Skin epidermis (tissue), 12 donors: ENCODE results near the gene CFAP43.
"Not testable (repeated sequence)": the region's sequence is repeated elsewhere in the genome, so short reads cannot be mapped to it uniquely, and the experiment has no call there.

ENCODE experiments used
- H3K27ac ChIP-seq, 21 experiments: fragments of 200-600 bp; sonication (generic) in 11 of 21; one replicate each; pipeline ENCODE4 v1.5.0; 2020; ENCODE audit warnings: mild to moderate bottlenecking in 3 of 21, inconsistent platforms in 2 of 21, moderate library complexity in 2 of 21
- H3K4me3 ChIP-seq, 7 experiments: fragments of 200-600 bp; sonication (generic) in 2 of 7; one replicate each; pipeline ENCODE4 v1.5.0; 2020; ENCODE audit warnings: inconsistent platforms in 2 of 7, mild to moderate bottlenecking in 2 of 7, moderate library complexity in 1 of 7

The CFAP43 gene

DNA sequence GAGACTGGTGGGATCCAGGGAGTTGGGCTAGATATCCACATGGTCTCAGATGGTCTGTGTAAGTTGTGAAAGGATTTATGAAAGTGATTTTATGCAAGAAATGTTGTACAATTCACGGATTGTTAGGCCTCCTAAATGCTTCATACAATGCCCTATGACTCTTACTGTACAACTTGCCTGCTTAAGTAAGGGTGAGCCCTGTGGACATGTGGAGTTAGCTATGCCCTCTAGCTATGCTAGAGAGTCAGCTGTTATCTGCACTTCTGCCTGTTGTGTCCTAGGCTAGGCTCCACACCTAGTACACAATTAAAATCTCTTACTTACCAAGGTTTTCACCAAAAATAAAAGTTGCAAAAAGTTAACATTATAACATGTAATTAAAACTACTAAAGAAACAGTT is 1.7 kb upstream of the CFAP43 start:
- Histone ChIP-seq H3K4me3 (no peak overlapping the region), H3K27ac (no peak overlapping the region)

DNA sequence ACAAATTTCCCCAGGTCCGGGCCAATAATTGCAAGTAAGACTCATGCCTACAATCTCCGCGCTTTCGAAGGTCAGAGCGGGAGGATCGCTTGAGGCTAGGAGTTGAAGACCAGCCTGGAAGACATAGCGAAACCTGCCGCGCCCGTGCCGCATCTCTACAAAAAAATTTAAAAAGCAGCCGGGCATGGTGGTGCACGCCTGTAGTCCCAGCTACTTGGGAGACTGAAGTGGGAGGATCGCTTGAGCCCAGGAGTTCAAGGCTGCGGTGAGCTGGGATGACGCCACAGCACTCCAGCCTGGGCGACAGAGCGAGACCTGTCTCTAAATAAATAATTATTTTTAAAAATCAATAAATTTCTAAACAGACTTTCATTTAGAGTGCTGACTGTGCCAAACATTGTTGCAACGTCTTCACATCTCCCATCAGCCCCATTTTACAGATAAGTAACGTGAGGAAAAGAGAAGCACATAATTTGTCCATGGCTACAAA is 494 bp upstream of the CFAP43 start:
- H3K4me3 ChIP-seq, result peak overlapping the region; percentile 53 to 96 (median 82)
- H3K27ac ChIP-seq, result peak overlapping the region in 4 of 21 experiments; percentile 16 to 81 (median 68)

DNA sequence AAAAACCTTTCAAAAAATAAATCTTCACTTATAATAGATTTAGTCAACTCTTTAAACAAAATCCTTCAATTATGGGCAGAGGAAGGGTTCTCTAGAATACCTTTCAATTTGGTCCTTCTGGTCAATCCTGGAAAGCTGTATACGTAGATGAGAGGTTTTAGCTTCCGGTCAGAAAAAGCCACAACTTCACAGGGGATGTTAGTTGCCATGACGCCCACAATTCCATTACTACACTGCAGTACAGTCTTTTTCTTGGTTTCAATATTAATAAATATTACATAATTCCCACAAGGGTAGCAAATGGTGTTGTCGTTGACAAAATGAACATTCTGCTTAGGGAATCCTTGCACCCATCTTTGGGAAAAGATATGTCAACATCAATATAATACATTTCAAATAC is 1.7 kb downstream of the CFAP43 start:
- no peak overlapping the region for H3K27ac ChIP-seq

DNA sequence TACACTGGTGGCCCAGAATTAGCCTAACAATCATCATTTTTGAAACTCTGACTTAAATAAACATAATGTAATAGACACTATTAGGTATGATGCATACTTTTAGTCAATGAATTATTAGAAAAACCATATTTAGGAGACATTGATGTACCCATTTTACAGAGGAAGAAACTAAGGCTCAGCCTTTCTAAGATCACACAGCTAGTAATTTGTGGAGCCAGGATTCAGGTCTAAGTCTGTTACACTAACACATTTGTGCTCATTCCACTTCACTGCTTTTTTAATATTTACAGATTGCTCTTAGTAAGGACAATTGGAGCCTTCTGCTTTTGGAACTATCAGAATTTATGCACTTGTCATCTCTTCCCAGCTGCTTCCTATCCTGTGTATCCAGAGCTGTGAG is 8.9 kb downstream of the CFAP43 start:
- no peak overlapping the region for H3K4me3 ChIP-seq
- no peak overlapping the region for H3K27ac ChIP-seq

More for the DNA sequence above, 1.7 kb downstream of the CFAP43 start:
- H3K4me3 ChIP-seq, result no peak overlapping the region

DNA sequence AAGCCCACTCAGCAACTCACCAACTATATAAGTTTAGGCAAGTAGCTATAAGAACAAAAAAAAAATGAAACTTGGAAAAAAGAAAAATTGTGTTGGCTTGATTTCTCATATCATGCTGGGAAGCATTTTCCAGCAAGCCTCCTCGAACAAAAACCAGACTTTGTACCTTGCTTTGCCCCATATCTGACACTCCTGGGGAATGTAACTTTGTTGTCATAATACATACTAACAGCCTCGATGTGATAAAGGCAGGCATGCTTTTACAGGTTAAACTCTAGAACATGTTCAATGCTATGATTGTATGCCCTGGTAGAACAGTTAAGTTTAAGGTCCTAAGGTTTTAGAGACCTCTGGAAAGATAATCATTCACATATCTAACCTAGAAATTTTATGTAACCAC is 11.6 kb downstream of the CFAP43 start:
- H3K4me3 ChIP-seq, result no peak overlapping the region
- no peak overlapping the region for H3K27ac ChIP-seq

DNA sequence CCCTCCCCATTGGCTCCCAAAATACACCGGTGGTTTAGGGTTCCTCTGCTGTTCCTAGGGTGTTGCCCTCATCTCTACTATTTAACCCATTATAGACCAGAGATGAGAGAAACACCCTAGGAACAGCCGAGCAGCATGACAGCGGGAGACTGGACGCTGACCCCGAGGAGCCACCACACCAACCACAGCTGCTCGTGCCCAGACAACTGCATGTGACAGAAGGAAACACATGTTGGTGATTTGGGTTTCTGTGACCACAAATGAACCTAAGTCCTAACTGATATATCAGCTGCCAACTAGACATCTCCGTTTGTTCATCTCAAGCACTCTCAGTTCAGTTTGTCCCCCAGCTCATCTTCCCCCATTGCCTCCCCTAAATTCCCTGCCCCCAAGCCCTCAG is 13.4 kb downstream of the CFAP43 start:
- Histone ChIP-seq H3K27ac (no peak overlapping the region), H3K4me3 (no peak overlapping the region)

DNA sequence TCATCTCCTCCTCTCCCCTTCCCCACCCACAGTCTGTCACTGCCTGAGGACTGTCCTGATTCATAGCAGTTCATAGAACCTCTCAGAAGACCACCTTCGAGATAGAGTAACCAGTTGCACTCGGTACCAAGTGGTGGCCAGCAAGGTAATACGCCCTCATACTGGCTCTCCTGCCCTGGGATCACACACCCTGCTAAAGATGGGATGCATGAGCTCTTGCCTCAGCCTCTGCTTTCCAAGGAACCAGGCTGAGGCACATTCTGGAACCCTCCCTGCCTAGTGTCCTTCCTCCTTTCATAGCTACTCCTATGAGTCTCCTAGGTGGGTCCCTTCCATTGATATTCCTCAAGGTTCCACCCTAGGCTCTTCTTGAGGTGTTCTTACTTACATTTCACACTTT is 15.5 kb downstream of the CFAP43 start:
- Histone ChIP-seq H3K27ac (no peak overlapping the region), H3K4me3 (no peak overlapping the region)

DNA sequence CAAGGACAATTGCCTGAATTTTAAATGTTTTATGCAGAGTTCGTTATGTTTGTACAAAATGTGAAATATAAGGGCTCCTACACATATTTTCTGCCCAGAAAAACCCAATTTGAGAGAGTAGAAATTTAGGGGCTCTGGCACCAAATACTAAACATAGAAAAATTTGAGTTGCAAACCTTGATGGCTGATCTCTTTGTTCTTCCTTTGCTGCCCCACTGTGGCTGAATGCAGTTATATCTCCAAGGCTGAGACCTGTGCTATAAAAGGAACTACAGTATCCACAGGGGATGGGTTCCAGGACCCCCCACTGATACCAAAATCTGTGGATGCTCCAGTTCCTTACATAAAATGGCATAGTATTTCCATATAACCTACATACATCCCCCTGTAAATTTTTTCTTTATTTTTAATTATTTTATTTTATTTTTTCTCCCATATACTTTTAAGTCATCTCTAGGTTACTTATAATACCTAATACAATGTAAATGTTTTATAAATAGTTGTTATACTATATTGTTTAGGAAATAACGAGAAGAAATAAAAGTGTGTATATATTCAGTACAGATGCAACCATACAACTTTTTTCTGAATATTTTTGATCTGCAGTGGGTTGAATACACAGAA is 22.5 kb downstream of the CFAP43 start:
- Histone ChIP-seq H3K27ac (no peak overlapping the region), H3K4me3 (no peak overlapping the region)

DNA sequence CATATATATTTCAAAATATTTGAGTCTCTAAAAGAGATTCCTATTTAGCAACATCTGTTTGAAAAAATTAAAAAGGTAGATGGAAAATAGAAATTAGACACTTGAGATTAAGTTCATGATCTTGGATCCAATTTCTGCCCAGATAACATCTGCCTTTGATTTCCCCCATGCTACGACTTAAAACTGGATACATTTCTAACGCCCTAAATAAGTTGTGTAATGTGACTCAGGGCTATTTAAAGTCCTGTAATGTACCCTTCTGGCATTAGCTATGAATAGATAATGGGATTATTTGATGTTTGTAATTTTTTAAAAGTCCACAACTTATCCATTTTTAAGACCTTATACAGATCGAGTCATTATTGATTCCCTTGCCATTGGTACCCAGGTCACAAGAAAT is 23.4 kb downstream of the CFAP43 start:
- no peak overlapping the region for H3K27ac ChIP-seq
- H3K4me3 ChIP-seq, result no peak overlapping the region

DNA sequence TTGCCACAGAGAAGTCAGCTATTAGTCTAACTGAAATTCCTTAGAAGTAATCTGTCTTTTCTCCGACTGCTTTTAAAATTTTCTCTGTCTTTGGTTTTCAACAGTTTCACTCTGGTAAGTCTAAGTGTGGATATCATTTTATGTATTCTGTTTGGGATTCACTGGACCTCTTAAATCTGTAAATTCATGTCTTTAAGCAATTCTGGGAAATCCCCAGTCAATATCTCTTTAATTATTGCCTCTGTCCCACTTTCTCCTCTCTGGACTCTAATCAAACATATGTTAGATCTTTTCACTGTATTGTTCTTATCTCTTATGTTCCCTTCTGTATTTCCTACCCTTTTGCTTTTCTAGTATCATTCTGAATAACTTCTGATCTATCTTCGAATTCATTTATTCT is 29.9 kb downstream of the CFAP43 start:
- H3K27ac ChIP-seq, result no peak overlapping the region
- H3K4me3 ChIP-seq, result no peak overlapping the region

DNA sequence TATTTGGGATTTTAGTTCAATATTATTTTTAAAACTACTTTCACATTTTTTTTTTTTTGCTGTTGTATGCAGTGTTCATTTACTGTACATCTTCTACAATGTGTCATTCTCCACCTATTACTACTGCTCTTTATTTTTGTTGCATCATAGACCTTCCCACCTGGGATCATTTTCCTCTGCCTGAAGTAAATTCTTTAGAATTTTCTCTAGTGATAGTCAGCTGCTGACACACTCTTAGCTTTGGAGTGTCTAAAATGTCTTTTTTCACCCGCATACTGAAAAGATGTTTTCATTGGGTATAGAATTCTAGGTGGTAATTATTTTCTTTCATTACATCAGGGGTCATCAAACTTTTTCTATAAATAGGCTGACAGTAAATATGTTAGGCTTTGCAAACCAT is 30.5 kb downstream of the CFAP43 start:
- Histone ChIP-seq H3K4me3 (no peak overlapping the region), H3K27ac (no peak overlapping the region)

DNA sequence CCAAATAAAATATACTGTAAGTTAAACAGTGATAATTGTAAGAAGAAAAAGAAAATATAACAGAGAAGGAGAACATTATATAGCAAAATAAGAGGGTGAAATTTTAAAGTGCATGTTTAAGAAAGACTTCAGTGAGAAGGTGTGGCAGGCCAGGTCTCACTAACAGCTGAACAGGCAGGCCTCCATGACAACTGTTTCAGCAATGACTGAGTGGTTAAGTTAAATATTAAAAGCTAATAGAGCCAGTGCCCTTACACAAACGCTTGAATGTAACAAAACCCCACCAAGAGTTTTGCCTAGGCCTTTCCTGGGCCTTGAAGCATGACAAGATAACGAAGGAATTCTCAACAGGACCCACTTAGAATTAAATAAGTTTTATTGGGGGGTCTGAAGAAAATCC is 32.6 kb downstream of the CFAP43 start:
- H3K27ac ChIP-seq, result no peak overlapping the region
- no peak overlapping the region for H3K4me3 ChIP-seq

DNA sequence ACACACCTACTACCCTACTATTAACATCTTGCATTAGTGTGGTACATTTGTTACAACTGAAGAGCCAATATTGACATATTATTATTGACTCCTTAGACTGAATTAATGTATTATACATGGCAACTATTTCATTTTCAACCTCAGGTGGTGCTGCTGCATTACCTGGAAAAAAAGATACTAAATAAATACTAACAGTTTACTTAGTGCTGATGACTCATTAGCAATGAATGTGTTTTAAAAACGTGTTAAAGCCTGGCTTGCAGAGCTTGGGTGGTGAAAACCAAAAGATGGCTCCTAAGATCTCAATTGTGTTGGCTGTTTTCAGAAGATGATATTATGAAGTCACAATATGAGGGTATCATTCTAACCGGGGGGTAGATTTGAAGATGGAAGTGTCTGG is 34.8 kb downstream of the CFAP43 start:
- no peak overlapping the region for H3K27ac ChIP-seq
- no peak overlapping the region for H3K4me3 ChIP-seq

DNA sequence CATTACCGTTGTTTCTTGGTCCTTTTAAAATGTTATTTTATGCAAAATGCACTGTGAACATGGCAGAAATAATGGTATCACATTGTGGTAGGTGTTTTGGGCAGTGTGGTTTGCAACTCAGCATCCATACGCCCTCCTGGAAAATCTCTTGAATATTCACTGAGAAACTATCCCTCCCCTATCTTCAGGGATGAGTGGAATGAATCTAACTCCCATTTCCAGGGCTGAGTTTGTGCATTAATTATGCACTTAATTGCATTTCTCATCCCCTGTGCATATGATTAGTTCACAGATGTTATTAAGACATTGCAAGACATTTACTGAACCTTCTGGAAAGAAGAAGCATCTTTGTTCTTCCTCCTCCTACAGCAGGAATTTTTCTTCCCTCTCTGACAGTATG is 36.5 kb downstream of the CFAP43 start:
- Histone ChIP-seq H3K27ac (no peak overlapping the region), H3K4me3 (no peak overlapping the region)

DNA sequence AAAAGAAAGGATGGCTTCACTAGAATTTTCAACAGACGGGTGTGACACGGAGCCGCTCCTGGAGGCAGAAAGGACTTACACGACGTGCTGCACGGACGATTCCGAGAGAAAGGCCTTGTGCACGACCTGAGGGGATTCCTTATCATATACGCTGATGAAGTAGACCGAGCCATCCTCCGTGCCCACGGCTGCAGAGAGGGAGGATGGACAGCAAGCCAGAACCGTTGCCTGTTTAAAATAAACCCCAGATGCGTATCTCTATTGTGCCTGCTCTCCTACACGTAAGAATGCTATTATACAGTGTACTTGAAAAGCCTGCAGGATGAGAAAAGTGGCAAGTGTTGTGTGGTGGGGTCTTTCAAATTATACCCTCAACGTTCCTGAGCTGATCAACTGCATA is 38.4 kb downstream of the CFAP43 start:
- Histone ChIP-seq H3K27ac (no peak overlapping the region), H3K4me3 (no peak overlapping the region)

DNA sequence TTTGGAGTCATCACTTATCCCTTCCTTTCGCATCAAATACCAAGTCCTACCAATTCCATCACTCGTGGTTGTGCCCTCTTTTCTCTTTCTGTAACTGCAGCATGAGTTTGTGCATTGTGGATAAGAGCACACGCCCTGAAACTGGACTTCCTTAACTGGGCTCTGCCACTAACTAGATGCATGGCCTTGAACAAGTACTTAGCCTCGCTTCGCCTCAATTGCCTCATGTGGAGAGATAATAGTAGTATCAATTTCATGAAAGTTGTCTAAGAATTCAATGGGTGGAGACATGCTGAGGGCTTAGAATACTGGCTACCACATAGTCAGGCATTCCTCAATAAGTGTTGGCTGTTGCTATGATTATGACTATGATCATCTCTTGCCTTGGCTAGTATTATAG is 41.5 kb downstream of the CFAP43 start:
- no peak overlapping the region for H3K4me3 ChIP-seq
- no peak overlapping the region for H3K27ac ChIP-seq

DNA sequence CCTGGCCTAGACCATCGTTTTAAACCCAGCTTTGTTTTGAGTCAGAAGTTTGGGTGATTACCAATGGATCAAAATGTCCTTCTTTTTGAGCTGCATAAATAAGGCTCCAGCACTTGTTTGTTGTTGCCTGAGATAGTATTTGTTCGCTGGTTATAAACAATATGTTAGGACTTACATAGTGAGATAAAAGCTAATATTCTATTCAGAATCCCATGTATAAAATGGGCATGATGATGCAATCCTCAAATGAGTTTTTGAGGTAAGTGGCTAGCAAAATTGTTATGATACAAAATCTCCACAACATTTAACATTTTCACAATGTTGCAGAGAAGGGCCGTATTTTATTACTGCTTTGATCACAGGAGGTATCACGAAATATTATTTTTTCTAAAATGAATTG is 48.5 kb downstream of the CFAP43 start:
- no peak overlapping the region for H3K4me3 ChIP-seq

DNA sequence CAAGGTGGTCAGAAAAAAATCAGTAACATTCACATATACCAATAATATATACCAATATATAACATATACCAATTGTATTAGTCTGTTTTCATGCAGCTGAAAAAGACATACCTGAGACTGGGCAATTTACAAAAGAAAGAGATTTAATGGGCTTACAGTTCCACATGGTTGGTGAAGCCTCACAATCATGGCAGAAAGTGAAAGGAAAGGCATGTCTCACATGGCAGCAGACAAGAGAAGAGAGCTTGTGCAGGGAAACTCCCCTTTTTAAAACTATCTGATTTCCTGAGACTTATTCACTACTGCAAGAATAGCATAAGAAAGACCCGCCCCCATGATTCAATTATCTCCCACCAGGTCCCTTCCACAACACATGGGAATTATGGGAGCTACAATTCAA is 58.0 kb downstream of the CFAP43 start:
- not testable (repeated sequence) for H3K4me3 ChIP-seq, H3K27ac ChIP-seq

More for the DNA sequence above, 48.5 kb downstream of the CFAP43 start:
- H3K27ac ChIP-seq, result no peak overlapping the region

DNA sequence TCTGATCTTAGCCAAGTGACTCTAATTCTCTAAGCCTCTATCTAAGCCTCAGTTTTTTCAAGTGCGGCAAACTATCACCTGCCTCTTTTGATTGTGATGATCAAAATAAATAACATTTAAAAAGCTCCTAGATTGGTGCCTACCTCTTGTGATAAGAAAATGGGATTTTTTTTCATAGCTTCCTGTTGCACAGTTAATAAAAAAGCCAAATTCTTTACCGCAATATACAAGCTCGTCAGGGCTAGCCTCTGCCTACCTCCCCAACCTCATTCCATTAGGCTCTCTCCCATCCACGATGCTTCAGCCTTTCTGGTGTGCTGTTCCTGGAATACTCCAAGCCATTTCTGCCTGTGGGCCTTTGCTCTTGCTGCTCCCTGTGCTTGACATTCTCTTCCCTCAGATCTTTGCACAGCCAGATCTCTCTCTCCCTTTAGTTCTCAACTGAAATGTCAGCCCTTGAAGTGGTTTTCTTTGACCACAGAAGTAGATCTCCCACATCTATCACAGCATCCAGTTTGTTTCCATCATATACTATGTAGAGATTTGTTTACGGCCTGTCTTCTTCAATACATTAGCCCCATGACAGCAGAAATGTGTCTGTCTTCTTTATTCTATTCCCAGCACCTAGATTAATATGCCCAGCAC is 61.4 kb downstream of the CFAP43 start:
- H3K27ac ChIP-seq, result no peak overlapping the region
- no peak overlapping the region for H3K4me3 ChIP-seq

DNA sequence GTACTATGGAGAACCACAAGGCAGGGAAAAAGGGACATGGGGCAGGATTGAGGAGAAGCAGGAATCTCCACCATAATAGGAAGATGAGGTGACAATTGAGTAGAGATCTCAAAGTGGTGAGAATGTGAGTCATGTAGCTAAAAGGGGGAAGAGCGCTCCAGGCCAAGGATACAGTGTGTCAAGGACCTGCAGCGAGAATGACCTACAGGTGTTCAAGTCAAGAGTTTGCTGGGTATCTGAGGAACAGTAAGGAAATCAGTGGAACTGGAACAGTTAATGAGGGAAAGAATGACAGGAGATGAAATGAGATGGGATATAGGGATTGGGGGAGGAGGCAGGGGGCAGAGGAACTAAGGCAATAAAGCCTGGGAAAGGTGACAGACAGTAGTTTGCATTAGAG is 76.6 kb downstream of the CFAP43 start:
- Histone ChIP-seq H3K27ac (no peak overlapping the region), H3K4me3 (no peak overlapping the region)

DNA sequence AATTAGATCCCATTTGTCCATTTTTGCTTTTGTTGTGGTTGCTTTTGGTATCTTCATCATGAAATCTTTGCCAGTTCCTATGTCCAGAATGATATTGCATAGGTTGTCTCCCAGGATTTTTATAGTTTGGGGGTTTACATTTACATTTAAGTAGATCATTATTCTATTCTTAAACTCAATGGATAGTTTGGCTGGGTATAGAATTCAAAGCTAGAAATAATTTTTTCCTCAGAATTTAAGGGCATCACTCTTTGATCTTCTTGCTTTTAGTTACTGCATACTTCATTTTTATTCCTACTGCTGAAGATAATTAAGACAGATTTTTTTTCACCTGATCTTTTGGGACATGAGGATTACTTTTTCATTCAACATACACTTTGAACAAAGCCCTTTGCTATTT is 80.4 kb downstream of the CFAP43 start:
- Histone ChIP-seq H3K4me3 (no peak overlapping the region), H3K27ac (no peak overlapping the region)

DNA sequence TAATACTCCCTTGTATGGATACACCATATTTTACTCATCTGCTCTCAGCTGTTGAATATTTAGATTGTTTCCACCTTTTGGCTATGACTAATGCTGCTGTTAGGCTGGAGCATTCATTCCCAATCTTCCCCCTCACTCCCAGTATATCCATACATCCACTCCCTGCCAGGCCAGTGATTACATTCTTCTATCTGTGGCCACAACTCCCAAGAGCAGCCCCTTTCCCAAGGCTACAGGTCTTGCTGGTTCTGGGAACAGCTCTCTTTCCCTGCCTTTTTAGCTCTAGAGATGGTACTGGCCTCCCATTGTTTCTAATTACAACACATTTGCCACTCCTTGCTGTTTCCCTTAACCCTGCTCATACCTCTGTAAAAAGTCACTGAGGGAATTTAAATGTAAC is 82.0 kb downstream of the CFAP43 start:
- H3K4me3 ChIP-seq, result no peak overlapping the region
- H3K27ac ChIP-seq, result no peak overlapping the region
